OCI-LY7 (cell line): ENCODE results near the gene ITSN2.

ENCODE experiments used
- EZH2phosphoT487 ChIP-seq: fragments of 200-600 bp; sonication (generic); IDR thresholded peaks from 2 replicates; pipeline ENCODE4 v1.6.1; 2018; ENCODE audit warnings: low read depth, borderline replicate concordance, mild to moderate bottlenecking, mixed run types, antibody characterized with exemption, low read length, moderate library complexity, mixed read lengths
- TF ChIP-seq, protein P1 (sequence below): fragments of 200-600 bp; sonication (generic); conservative IDR thresholded peaks from 2 replicates; pipeline ENCODE4 v1.5.1; 2014; ENCODE audit warnings: mild to moderate bottlenecking, antibody characterized with exemption, low read length, moderate library complexity, mixed read lengths

DNA sequence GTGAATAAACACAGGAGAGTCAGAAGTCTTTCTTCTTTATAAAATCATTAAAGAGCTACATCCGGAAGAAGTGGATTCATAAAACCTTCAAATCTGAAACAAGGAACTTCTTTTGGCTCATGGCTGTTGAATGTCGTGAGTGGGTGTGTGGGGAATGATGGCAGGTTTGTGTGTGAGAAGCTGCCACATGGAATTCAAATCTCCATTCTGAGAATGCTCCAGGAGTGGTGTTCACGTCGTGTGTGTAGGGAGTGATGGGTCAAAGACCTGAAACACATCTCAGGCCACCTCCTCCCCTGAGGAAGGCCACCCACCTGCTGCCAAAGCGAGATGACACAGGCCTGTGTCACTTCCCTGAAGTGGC, 156.6 kb downstream of the ITSN2 start:
- TF ChIP-seq, protein P1, sequence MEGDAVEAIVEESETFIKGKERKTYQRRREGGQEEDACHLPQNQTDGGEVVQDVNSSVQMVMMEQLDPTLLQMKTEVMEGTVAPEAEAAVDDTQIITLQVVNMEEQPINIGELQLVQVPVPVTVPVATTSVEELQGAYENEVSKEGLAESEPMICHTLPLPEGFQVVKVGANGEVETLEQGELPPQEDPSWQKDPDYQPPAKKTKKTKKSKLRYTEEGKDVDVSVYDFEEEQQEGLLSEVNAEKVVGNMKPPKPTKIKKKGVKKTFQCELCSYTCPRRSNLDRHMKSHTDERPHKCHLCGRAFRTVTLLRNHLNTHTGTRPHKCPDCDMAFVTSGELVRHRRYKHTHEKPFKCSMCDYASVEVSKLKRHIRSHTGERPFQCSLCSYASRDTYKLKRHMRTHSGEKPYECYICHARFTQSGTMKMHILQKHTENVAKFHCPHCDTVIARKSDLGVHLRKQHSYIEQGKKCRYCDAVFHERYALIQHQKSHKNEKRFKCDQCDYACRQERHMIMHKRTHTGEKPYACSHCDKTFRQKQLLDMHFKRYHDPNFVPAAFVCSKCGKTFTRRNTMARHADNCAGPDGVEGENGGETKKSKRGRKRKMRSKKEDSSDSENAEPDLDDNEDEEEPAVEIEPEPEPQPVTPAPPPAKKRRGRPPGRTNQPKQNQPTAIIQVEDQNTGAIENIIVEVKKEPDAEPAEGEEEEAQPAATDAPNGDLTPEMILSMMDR, result no peak
- no peak for TF ChIP-seq EZH2phosphoT487
